Measurements from ENCODE around the gene ZNF423.

GRCh38 chr16:49600976-49601375, 254.9 kb downstream of the ZNF423 start:
- no peak for TF ChIP-seq CTCF (IDR thresholded peaks at IDR 0.05)
- no peak for TF ChIP-seq POLR2A (IDR thresholded peaks at IDR 0.05)

All from Peyer's patch (tissue), 4 donors.